GM21390 (cell line): ENCODE data around the gene SCN2A.

ENCODE experiments used
- ATAC-seq: cut with Tn5 transposase; IDR thresholded peaks from one replicate; pipeline ENCODE4 v1.9.1; 2021; ENCODE audit not compliant: unreplicated experiment

The SCN2A gene

GRCh38 chr2:165239230-165239629 is at the start of gene SCN2A:
TSS of gene SCN2A (plus strand) at chr2:165239414. CDS start at chr2:165295824, 56,410 bp downstream.
- ATAC-seq, result peak; percentile 68

DNA sequence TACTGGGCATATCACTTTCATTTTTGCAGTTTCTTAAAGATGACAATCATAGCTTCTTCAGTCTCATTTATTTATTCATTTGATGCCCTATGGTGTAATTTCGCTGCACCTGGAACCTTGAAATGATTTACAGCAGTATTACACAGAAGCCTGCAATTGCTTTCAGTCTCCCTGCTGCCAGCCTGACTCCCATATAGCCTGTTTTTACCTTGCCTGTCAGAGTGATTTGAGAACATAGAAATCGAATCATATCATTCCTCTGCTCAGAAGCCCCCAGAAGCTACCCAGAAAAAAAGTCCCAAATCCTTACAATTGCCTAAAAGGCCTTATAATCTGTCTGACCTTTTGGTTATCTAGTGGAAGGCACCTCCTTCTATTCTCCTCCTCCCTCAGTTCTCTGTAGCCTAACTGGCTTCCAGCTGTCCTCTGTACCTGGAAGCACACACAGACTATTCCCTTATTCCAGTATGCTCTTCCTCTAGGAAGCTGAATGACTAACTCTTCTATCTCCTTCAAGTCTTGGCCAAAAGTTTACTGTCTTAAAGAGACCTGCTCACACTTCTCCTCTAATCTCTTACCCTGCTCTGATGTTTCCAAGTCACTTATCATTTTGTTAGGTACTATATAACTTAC is 48.0 kb upstream of the SCN2A start:
- ATAC-seq, result no peak

DNA sequence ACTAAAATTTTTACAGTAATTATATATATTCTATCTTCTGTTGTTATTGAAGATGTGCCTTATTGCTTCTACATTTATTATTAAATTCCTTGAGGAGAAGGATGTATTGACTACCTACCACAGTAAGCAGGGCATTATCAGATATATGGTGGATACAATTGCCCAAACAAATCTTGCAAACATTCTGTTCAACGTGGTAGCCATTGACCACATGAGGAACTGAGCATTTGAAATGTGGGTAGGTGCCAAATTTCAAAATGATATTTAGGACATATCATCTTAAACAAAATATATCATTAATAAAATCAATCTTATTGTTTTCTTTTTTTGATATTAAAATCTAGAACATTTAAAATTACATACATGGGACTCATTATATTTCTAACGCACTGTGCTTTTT is 46.5 kb upstream of the SCN2A start:
- peak; percentile 22 for ATAC-seq

DNA sequence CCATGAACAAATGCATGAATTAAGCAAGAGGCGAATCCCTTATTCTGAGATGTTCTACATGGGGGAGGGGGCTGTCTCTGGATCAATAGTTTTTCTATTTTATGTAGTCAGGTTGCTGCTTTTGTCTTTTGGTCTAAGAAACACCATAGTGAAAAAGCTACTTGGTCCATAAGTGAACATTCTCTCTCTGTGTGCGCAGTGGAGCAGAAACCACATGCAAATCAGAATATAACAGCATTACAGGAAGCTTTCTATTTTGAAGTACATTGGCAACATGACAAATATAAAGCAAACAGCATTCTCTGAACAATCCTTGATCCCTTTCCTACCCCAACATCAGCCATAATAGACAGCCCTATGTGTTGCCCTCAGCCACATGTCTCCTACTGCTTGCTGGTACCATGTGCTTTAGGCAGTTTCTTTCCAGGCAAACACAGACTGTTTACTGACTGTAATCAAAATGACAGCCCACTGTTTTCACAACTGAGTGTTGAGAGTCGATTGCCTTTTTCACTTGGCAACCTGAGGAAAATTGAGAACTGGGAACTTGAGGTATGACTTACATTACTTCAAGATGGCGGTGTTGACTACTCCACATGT is 45.9 kb upstream of the SCN2A start:
- peak; percentile 94 for ATAC-seq

DNA sequence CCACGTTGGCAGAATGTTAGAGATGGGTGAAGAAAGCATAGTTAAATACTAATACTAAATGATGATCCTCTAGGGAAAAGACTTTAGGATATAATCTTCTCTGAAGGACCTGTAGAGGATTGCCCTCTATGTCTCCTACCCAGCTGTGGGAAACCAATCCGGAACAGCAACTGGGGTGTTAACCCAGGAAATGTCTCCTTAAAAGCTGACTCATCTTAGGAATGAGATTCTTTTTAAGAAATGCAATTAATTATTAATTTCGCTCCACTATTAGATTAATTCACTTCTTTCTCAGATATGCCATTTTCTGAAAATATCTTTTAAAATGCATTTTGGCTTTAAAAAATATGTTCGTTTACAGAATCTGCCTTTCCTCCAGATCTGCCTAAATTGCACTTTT is 42.8 kb upstream of the SCN2A start:
- ATAC-seq, result no peak

DNA sequence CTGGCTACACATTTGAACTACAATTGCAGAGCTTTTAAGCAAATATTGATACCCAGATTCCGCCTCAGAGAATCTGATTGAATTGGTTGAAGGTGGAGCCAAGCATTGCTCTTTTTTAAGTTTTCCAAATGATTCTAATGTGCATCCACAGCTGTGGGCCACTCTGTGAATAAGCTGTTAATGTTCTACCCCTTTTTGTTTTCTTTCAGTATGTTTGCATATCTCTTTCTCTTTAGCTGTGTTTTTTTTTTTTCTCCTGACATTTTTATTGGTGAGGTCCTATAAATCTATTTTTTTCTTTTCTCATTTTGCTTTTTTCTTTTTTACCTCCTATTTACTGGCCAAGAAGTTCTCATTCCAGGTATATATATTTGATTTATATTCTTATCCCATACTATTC is 41.9 kb upstream of the SCN2A start:
- ATAC-seq, result no peak

DNA sequence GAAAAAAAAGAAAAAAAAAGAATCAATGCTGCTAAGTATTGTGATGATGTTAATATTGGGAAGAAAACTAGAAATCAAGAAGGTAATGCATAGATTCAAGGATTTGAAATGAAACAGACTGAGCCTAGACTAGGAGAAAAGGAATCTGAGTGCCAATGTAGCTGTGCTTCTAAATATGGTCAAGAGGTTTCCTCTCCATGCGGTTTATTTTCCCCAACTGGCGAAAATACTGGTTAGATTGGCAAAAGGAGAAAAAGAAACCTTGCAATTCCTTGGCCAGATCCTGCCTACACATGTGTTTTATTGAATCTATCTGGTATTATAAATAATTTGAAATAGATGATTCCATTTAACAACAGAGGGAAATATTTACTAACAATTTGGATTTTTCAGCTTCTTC is 41.0 kb upstream of the SCN2A start:
- no peak for ATAC-seq

DNA sequence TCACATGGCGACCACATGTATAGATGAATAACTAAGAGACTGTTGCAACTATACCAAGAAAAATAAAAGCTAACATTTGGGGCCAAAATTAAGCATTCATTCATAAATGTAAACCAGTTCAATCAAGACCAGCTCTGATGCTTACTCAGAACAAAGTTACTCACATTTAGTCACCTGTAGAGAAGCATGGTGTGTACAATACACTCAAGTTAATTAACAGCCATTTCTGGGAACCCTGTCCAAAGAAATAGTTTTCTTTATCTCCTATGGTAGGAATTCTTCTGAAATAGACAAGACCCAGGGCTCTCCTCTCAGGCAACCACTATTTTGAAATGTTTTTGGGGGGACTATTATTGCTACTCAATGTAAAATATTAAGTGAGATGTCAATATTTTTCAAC is 37.0 kb upstream of the SCN2A start:
- ATAC-seq, result no peak

- ATAC-seq, result peak; percentile 76
Observed at GRCh38 chr2:165203689-165204559, 35.3 kb upstream of the SCN2A start, which contains the start of gene SCN3A. TSS of gene SCN3A (minus strand) at chr2:165204050. CDS start at chr2:165176394, 27,656 bp downstream.

- no peak for ATAC-seq
Observed at GRCh38 chr2:165205865-165206264, 33.3 kb upstream of the SCN2A start.

GRCh38 chr2:165208094-165208493 is 31.1 kb upstream of the SCN2A start:
- no peak for ATAC-seq

- ATAC-seq, result no peak
Observed at GRCh38 chr2:165214093-165214492, 25.1 kb upstream of the SCN2A start.

GRCh38 chr2:165219481-165219880 is 19.7 kb upstream of the SCN2A start:
- no peak for ATAC-seq

DNA sequence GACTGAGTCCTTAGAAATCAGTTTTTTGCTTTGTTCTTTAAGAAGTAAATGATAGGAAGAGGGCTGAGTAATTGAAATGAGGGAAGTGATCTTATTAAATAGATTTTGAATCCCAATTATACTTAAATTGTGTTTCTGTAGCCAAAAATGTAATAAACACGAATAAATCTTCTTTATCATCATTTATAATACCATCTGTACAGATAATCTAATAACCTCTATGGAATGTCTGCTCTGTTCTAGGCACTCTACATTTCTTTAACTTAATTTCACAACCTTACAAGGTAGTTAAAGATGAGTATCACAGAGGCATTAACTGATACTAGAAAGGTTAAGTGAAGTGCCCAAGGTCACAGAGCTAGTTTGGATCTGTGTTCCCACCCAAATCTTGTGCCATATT is 14.3 kb upstream of the SCN2A start:
- no peak for ATAC-seq

DNA sequence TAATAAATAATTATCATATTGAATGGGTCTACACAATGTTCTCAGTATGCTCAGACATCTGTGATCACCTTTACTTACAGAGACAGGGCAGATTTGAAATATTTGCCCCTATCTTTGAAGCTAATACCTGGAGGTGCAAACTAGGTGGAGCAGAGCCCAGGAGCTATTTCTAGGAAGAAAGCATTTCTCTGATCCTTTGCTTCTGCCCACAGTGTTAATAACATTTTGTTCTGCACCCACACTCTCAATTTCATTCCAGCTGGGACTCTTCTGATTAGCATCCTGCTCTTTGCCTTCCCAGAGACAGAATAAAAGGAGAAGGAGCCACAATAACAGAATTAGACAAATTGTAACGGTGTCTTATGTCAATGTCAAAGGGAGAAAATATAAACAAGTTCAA is 11.6 kb upstream of the SCN2A start:
- ATAC-seq, result no peak

GRCh38 chr2:165237056-165237455 is 2.2 kb upstream of the SCN2A start:
- ATAC-seq, result no peak

- no peak for ATAC-seq
Observed at GRCh38 chr2:165238295-165238694, 919 bp upstream of the SCN2A start.

GRCh38 chr2:165239856-165240515 is 772 bp downstream of the SCN2A start:
- ATAC-seq, result no peak

GRCh38 chr2:165240916-165241315 is 1.7 kb downstream of the SCN2A start:
- ATAC-seq, result no peak

DNA sequence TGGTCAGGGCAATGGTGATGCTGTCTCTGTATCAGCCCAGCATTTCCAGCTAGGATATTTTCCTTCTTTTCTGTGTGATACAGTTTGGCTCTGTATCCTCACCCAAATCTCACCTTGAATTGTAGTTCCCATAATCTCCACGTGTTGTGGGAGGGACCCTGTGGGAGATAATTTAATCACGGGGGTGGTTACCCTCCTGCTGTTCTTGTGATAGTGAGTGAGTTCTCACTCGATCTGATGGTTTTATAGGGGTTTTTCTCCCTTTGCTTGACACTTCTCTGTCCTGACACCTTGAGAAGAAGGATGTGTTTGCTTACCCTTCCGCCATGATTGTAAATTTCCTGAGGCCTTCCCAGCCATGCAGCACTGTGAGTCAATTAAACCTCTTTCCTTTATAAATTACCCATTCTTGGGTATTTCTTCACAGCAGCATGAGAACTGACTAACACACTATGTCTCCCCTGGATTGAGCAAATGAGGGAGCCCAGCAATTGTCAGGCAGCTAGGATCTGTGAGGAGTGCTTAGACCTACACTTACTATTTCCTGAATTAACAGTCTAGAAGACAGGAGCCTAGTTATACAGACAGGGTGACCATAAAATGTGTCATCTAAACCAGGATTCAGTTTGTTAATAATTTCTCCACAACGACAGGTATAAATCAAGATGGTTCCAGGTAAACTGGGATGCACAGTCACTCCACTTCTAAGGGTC is 6.0 kb downstream of the SCN2A start:
- no peak for ATAC-seq

- ATAC-seq, result no peak
Observed at GRCh38 chr2:165248238-165248637, 9.0 kb downstream of the SCN2A start.
